ENCODE results near the gene CDHR2. TPM values are rescaled to one million over a fixed set of nuclear protein-coding genes. Genes with fewer than 3 reads are reported as not detected.

The CDHR2 gene
- total RNA-seq, 4 donors from 2014 or later = under 0.01 to 0.35 (median 0.09) TPM; not detected in 1

- Histone ChIP-seq H3K27ac (no peak overlapping the region), H3K4me3 (no peak overlapping the region), H3K9me3 (no peaks in the 10 kb centered on the region), H3K4me1 (peaks cover 0 to 8% of the 10 kb centered on the region in 2 donors), H3K27me3 (no peaks in the 10 kb centered on the region), H3K36me3 (no peaks in the 10 kb centered on the region)
- no peak for DNase-seq
- no peak for TF ChIP-seq POLR2A (IDR thresholded peaks at IDR 0.05)
- TF ChIP-seq CTCF (IDR thresholded peaks at IDR 0.05) = no peak
- intact Hi-C loops (cut with DNase I; ENCODE audit: low total_unique reads) = no loop called here
Observed at GRCh38 chr5:176529116-176529740, 19.9 kb upstream of the CDHR2 start.

GRCh38 chr5:176529741-176530141, 19.4 kb upstream of the CDHR2 start:
- no peak overlapping the region for H3K27ac ChIP-seq
- H3K27me3 ChIP-seq = no peaks in the 10 kb centered on the region
- H3K4me3 ChIP-seq = no peak overlapping the region
- intact Hi-C loops (cut with DNase I; ENCODE audit: low total_unique reads) = loop anchor here (5.0 kb wide), 1 partner anchor 82 kb away; the partner anchor contains the start of gene FAF2
- no peaks in the 10 kb centered on the region for H3K9me3 ChIP-seq
- H3K4me1 ChIP-seq = peaks cover 2 to 14% of the 10 kb centered on the region in 2 donors
- no peak for TF ChIP-seq CTCF (IDR thresholded peaks at IDR 0.05)
- TF ChIP-seq POLR2A (IDR thresholded peaks at IDR 0.05) = no peak
- no peaks in the 10 kb centered on the region for H3K36me3 ChIP-seq
- DNase-seq = no peak

- TF ChIP-seq CTCF (IDR thresholded peaks at IDR 0.05) (no peak), POLR2A (IDR thresholded peaks at IDR 0.05) (no peak)
- intact Hi-C loops (cut with DNase I; ENCODE audit: low total_unique reads) = loop anchor here (5.0 kb wide), 1 partner anchor 83 kb away; the partner anchor contains the start of gene FAF2
- Histone ChIP-seq H3K4me1 (peaks cover 4 to 20% of the 10 kb centered on the region in 2 donors), H3K36me3 (no peaks in the 10 kb centered on the region), H3K27me3 (no peaks in the 10 kb centered on the region), H3K9me3 (no peaks in the 10 kb centered on the region), H3K27ac (no peak overlapping the region), H3K4me3 (no peak overlapping the region)
- DNase-seq = no peak
Observed at GRCh38 chr5:176530393-176530982, 18.7 kb upstream of the CDHR2 start.

GRCh38 chr5:176530983-176531901, 17.9 kb upstream of the CDHR2 start:
- Histone ChIP-seq H3K27ac (no peak overlapping the region), H3K36me3 (no peaks in the 10 kb centered on the region)
- DNase-seq = no peak

More at GRCh38 chr5:176530983-176531901, 17.9 kb upstream of the CDHR2 start:
- intact Hi-C loops (cut with DNase I; ENCODE audit: low total_unique reads) = loop anchor here (5.0 kb wide), 1 partner anchor 84 kb away; the partner anchor contains the start of gene FAF2
- Histone ChIP-seq H3K4me1 (peaks cover 4 to 20% of the 10 kb centered on the region in 2 donors), H3K4me3 (no peak overlapping the region), H3K27me3 (no peaks in the 10 kb centered on the region), H3K9me3 (no peaks in the 10 kb centered on the region)
- no peak for TF ChIP-seq CTCF (IDR thresholded peaks at IDR 0.05)
- no peak for TF ChIP-seq POLR2A (IDR thresholded peaks at IDR 0.05)

All from uterus (tissue), 4 donors.